A172 (cell line): Measurements from ENCODE around the gene TUBE1. TPM values are rescaled to one million over a fixed set of nuclear protein-coding genes. Genes with fewer than 3 reads are reported as not detected.
"Not testable (repeated sequence)": the region's sequence is repeated elsewhere in the genome, so short reads cannot be mapped to it uniquely, and the experiment has no call there.

Source experiments
- DNase-seq: peaks from one replicate; pipeline ENCODE4 v3.0.0-alpha.2; 2015; ENCODE audit warnings: low spot score
- total RNA-seq: library from RNA; depleted of rRNA; stranded (reverse); fragments of >200 nt; shearing (Covaris generic); gene quantifications from 2 replicates; pipeline ENCODE4 v1.2.3, GENCODE V29; 2014

Gene TUBE1
- total RNA-seq, 1 experiment from 2014 or later, result 20.0 TPM

DNA sequence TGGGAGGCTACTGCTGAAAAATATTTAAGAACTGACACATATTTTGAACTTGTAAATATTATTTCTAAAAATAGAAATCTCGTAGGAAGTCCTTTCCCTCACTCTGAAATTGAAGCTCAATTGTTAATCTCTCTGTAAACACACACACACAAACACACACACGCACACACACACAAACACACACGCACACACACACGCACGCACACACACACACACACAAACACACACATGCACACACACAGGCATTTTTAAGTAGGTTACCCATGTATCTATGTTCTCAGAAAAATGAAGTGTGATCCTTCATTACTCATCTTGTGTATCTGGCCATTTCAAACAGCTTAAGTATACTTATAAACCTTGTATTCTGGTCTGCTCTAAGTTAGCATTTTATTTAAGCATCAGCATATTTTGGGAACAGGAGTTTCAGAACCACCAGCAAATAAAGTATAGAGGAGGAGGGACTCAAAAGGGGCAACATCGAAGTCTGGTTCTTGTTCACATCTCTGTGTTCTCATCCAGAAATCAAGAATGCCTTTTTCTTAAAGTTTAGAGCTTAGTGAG lies 21.8 kb downstream of the TUBE1 start:
- no peak for DNase-seq

DNA sequence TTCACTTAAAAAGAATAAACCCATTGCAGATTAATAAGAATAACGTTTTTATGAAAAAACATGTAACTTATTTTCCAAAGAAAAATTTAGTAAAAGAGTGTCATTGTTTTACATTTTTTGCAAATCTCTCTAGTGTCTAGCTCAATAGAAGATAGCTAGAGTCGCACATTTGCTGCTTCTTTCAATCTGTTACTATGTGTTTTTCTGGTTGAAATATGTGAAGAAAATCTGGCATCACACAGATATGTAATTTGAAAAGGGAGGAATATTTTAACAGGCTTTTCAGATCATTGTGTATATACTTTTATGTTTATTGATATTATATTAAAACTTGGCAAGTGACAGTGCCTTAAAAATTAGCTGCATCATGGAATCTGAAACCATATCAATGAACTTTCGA lies 24.3 kb downstream of the TUBE1 start:
- DNase-seq, result no peak

DNA sequence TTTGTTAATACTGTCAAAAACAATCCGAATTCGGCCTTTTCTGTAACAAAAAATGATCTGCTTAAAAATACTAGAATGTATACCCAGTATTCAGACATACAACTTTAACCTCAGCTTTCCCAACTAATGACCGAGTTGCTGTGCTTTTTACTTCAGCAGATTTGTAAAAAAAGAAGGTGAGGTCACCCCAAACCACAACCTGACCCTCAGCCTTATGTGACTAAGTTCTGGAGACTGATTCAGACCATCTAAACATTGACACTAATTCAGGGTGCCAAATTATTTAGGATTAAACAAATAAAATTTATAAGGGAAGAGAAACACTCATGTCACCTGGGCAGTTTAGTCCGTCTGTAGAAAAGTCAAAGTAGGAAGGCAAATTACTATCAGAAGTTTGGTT lies 25.7 kb downstream of the TUBE1 start:
- no peak for DNase-seq

DNA sequence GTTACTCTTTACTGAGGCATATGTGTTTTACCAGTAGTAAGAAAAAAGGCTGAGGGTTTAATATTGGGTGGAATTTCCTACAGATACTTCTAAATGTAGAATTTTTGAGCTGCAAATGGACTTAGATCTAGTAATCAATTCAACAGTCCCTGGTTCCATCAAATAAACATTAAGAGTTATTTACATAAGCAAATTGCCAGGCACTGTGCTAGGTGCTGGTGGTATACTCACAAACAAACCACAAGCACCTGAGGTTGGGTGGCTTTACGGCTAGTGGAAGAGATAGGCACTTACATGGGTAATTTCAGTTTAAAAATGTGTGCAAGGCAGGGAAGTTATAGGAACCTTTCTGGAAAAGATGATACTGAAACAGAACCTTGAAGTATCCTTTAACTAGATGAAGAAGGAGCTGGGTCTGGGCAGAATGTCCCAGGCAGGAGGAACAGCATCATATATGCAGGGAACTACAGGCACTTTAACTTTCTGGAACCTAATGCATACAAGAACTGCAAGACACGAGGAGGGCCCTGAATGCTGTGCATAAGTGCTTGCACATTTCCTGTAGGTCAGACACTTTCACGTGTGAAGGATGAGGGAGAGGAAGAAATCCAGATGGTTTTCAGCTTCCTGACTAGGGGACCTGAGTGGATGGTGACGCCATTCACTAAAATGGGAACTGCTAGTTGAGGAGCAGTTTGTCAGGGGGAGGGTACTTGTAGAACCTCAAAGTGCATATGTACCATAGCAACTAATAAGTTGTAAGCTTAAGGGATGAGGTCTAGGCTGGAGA lies 28.8 kb downstream of the TUBE1 start:
- no peak for DNase-seq

DNA sequence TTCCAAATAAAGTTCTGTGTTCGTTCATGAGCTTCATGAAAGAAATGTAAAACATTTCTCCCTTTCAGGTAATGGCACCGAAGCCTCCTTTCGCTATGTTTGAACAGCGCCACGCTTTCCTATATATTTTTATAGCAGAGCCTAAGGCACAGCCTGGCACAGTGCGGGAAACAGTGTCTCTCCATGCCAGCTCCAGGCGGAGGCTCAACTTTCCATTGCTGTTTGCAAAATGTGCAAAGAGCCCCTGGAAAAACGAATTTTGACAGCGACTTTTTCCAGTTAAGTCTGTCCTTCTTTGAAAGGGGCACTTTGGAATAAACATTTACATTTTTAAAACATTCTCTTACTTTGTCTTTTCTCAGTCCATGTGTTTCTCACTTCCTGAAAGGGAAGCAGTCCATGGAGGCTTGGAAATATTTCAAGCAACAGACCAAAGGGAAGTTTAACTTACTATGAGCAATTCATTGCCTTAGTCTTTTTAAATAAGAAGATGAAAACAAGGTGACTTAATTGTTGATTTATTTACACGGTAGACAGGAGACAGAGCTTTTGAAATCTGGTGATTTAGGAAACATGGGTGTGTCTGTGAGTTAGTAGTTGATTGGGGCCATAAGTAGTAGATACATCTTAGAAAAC lies 32.6 kb downstream of the TUBE1 start:
- DNase-seq, result no peak

DNA sequence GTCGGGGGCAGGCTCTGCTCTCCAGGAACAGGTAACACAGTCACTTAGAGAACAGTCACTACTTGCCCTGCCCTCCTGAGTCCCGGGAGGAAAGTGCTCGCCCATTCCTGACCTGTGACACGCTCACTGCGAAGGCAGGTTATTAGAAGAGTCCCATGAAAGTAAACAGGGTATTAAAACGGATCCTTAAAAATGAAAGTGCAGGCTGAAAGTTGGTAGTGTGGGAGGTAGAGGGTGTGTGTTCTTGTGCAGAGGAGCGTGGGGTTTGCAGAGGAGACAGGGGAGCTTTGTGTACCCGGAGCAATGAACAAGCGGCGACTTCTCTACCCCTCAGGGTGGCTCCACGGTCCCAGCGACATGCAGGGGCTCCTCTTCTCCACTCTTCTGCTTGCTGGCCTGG lies 33.3 kb downstream of the TUBE1 start, which contains the start of gene CCN6:
TSS of gene CCN6 (plus strand) at position 104 of the 400 bp plus-strand sequence. CDS start at position 358, 254 bp downstream.
- no peak for DNase-seq

DNA sequence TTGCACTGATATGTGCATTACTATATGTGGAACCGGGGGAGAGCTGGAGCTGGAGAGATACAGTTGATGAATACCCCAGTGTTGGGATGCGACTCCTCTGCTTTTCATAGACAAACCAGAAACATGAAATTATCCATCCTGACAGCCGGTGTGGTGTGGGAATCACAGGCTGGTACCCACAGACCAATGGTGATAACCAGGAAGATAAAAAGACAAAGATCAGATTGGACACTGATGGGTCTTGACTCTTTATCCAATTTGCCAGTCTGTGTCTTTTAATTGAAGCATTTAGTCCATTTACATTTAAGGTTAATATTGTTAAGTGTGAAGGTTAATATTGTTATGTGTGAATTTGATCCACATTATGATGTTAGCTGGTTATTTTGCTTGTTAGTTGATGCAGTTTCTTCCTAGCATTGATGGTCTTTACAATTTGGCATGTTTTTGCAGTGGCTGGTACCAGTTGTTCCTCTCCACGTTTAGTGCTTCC lies 36.0 kb downstream of the TUBE1 start:
- not testable (repeated sequence) for DNase-seq

DNA sequence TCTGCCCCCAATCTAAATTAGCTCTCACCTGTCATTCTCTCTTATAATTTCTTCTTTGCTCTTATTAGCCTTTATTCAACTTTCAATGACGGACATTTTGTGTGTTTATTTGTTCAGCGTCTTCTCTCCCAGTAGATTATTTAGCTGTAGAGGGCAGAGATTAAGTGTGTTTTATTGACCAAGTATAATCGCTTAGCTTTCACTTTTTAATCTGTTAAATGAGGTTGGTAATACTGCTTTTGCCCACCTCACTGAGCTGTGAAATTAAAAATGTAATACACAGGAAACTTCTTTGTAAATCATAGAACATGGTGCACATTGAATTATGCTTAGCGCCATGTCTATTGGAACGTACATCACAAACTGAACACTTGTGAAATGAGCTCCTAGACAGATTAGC lies 36.9 kb downstream of the TUBE1 start:
- no peak for DNase-seq

DNA sequence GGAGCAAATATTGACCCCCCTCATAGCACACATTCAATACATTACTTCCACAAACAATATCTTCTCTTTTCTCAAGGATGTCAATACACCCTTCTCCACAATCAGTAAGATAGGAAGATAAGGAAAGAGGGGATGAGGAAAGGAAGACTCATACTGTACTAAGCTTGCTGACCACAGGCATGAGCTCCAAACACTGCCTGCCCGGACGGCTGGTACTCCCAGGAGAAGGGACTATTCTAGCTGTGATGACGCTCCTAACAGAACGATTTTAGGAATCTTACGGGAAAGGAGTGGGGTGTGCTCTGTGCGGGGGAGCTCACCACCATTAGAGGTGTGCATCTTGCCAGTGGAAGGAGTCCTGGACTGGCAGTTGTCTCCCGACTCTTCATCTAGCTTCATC lies 37.3 kb downstream of the TUBE1 start:
- no peak for DNase-seq

DNA sequence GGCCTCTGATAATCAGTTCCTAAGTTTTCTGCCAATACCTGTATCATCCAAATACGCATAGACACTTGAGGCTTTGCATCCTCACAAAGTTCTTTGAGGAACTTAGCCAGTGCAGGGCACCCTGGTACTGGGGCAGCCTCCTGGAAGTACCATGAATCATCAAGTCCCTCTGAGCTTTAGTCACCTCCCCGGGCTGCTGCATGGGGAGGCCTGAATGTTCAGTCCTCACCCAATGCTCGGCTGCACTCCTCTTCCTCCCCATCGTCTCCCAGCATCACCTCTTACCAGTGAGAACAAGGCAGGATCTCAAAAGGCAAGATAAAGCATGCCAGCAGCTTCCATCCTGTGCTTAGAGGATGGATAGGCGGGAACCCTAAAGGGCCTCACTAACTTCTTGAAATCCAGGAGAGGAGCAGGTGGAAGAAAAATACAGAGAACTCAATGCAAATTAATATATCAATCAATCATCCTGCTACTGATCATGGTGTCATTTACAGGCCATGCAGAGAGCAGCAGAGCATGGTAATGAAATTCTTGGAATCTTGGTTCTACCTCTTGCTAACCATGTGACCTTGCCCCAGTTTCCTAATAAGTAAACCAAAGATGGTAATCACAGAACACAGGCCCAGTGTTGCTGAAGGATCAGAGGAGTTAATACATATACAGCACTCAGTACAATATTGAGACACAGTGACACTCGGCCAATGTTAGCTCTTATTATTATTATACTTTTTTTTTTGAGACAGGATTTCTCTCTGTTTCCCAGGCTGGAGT lies 38.1 kb downstream of the TUBE1 start:
- peak; percentile 44 for DNase-seq

DNA sequence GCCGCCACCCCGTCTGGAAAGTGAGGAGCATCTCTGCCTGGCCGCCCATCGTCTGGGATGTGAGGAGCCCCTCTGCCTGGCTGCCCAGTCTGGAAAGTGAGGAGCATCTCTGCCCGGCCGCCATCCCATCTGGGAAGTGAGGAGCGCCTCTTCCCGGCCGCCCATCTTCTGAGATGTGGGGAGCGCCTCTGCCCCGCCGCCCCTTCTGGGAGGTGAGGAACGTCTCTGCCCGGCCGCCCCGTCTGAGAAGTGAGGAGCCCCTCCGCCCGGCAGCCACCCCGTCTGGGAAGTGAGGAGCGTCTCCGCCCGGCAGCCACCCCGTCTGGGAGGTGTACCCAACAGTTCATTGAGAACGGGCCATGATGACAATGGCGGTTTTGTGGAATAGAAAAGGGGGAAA lies 39.8 kb downstream of the TUBE1 start:
- DNase-seq, result not testable (repeated sequence)

DNA sequence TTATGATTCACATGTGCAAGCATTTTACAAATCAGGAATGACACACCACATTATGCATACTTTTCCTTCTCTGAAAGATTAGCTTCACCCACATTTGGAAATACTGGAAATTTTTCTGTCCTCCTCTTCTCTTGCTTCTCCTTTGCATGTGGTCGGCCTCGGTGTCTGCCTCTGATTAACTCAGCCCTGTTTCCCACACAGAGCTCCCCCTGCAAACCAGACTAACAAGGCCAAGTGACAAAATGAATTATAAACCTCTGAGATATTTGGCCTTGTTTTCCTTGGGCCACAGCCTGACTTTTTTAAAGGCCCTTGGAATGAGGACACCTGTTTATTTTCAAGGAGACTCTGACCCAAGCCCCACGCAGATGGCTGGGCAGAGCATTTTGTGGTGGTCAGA lies 42.4 kb downstream of the TUBE1 start:
- DNase-seq, result peak; percentile 23

DNA sequence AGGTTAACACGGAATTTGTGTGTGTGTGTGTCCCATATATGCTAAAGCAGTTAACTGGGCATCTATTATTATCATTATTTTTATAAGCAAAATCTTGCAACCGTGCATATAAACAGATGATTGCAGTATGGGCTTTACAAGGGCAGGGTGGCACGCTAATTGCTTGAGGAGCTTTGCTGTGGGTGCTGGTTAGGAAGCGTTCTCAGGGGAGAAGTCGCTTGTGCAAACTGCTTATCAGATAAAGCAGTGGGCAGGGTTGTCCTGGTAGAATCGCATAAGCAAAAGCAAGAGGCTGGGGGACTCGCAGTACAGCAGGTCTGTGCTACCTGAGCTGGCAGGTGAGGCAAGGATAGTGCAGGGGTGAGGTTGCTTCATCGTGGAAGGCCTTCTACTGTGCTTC lies 43.1 kb downstream of the TUBE1 start:
- no peak for DNase-seq

DNA sequence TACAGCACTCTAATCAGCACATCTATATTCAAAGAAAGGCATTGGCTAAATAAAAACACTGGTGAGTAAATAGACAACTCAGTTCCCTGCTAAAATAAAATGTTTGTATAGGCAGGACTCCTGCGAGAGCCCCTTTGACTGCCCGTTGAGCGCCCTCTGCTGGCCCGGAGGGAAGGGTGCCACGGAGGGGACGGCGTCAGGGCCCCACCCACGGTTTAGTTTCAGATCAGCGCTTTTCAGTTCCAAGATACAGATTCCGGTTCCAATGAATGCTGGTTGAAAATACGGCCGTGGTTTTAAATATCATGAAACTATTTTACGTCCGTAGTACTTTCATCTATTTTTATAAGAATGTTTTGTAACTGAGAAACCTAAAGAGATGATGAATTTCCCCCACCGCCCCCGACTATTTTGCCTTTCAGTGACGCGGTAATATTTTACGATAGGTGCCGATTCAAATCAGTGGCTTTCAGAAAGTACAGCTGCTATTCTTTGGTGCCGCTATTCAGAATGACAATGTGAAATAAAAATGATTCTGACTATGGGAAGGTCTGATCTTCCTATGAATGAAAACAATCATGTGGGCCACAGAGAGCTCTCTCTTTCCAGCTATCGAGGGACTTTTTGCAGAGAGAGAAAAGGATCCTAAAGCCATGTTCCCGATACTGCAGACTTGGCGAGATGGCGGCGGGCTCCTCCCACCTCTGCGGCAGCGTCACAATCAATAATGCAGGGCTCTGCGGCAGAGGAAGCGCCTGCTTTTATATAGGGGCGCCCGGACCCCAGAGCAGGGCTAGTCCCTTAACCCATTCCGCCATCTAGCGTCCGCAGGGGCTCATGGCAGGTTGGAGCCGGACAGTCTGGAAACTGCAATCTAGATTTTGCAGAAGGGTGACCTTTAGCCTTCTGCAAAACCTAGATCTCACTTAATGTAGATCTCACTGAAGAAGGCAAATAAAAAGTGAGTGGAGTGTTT lies 44.0 kb downstream of the TUBE1 start:
- peak; percentile 74 for DNase-seq

DNA sequence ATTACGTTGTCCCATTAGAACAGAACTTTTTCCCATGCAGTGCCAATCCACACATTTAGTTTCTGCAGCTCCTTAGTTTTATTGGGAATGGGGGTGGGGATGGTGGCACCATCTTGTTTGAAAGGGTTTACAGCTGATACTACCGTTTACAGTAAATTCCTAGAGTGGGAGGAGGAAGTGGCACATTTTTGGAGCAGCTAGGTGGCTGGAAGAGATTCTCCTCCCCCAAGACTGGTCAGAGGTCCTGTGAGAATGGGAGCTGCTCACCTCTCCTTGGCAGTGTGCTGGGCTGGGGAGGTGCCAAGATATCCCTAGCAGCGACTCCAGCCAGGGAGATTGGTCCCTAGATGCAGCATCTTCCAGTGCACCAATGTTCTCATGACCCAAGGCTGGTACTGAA lies 45.7 kb downstream of the TUBE1 start:
- DNase-seq, result peak; percentile 13

DNA sequence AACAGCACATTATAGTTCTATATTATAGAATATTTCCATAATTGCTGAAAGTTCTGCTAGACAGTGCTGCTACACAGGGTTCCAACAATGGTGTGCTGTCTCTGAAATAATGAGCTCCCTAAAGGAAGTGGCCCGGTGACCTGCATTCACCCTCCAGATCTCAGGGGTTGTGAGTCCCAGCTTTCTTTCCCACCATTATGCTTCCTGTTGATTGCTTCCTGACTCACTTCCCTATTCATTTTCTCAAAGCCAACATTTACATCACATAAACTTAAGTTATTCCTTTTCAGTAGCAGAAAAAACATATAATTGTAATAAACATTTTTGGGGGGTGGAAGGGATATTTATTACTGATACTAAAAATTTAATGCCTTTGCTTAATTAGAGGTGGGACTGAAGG lies 46.3 kb downstream of the TUBE1 start:
- DNase-seq, result peak; percentile 42

DNA sequence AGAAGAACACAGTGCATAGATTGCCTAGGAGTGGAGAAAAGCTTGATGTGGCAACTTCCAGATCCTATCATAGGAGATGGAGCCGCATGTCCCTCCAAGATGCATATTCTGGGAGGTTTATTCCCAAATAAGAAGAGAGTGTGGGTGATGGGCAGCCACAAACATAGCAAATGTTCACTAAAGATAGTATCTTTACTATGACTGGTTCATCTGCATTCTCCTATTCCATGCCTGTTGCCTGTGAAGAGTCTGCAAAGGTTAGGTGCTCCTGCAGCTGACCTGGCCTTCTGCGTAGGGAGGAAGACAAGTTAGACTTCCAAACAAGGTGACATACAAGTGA lies 47.9 kb downstream of the TUBE1 start:
- DNase-seq, result no peak

DNA sequence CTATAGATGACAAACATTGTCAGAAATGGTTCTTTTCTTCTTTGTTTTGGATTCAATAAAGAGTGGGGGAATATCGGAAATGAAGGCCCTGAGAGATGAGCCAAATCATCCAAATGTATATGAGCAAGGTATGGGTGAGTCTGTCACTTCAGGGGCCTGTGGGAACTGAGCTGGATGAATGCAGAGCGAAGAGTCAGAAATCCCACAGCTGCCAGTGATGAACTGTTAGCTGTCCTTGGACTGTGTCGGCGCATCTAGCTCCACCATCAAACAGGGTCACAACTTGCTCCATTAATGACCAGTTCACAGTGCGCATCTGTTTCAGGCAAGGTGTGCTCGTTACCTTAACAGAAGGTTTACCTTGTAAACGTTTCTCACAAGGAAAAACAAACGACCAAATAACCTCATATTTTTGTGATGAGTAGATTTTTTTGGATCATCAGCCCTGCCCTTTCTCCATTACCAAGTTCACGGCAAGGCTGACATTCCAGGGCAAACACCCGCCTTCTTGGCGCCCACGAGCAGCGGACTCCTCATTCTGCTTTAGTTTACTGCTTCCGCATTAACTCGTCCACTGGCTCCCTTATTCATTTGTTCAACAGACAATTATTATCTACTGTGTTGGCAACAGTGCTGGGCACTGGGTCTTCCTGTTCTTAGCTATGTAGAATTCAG lies 48.4 kb downstream of the TUBE1 start:
- no peak for DNase-seq

DNA sequence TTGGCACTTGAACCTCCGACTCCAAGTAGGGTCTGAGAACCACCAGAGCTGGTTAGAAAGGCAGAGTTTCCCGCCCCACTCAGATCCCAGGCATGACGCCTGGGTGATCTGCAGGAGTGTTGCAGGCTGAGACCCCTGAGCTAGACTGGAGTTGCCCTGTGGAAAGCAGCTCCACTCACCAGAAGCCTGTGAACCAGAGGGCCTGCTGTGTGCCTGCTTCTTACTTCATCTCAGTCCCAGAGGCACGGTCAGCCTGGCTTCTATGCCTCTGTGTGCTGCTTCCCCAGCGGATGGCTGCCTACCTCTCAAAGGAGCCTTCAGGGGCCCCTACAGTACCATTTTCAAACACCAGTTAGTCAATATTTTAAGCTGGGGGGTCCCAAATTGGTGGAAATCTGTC lies 49.0 kb downstream of the TUBE1 start:
- DNase-seq, result no peak

DNA sequence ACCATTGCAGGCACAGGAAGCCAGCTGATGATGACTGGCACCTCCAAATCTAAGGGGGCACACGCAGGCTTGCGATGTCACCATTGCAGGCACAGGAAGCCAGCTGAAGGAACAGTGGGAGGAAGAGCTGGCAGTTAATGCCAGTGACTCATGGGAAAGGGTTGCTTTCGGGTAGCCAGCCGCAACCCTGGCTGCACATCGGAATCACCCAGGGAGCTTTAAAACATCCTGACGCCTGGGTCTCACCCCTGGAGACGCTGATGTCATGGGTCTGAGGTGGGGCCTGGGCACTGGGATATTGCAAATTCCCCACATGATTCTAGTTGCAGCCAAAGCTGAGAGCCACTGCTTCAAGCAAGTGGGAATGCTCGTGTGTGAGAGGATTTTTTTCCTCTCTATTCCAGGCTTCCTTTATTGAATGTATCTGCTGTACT lies 49.5 kb downstream of the TUBE1 start:
- DNase-seq, result peak; percentile 96
